Esophagus mucosa (tissue), 1 donor: ENCODE results near the gene SLITRK4. TPM values are rescaled to one million over a fixed set of nuclear protein-coding genes. Genes with fewer than 3 reads are reported as not detected.

Experiments used
- ATAC-seq: fragments of 200-7000 bp; cut with Tn5 transposase; one replicate; pipeline ENCODE4 v1.9.1; 2020
- total RNA-seq: library from RNA; stranded (reverse); gene quantifications from one replicate; pipeline ENCODE4 v1.2.4, GENCODE V29; 2023
- donor health status: DM: yes; HTN: yes; CAD: no.

SLITRK4 gene, protein sequence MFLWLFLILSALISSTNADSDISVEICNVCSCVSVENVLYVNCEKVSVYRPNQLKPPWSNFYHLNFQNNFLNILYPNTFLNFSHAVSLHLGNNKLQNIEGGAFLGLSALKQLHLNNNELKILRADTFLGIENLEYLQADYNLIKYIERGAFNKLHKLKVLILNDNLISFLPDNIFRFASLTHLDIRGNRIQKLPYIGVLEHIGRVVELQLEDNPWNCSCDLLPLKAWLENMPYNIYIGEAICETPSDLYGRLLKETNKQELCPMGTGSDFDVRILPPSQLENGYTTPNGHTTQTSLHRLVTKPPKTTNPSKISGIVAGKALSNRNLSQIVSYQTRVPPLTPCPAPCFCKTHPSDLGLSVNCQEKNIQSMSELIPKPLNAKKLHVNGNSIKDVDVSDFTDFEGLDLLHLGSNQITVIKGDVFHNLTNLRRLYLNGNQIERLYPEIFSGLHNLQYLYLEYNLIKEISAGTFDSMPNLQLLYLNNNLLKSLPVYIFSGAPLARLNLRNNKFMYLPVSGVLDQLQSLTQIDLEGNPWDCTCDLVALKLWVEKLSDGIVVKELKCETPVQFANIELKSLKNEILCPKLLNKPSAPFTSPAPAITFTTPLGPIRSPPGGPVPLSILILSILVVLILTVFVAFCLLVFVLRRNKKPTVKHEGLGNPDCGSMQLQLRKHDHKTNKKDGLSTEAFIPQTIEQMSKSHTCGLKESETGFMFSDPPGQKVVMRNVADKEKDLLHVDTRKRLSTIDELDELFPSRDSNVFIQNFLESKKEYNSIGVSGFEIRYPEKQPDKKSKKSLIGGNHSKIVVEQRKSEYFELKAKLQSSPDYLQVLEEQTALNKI
- 0.32 TPM for total RNA-seq

DNA sequence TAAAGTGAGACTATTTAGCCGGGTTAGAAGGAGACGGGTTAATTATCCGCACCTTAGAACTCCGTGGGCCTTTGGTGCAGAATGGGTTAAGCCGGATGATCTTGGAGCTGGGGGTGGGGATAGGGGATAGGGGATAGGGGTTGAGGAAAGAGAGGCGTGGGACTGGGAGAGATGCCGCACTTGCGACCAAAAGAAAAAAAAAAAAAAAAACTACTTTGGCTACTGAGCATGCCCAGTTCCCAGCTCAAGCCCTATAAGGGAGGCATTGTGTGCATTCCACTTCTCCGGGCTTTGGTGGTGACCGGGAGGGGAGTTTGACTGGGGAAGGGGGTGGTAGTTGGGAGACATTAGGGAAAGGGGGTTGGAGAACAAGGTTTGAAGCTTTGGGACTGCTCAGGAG, at the start of gene SLITRK4:
SLITRK4 (minus strand) TSS at position 187 of the 400 bp plus-strand sequence. CDS start 4,993 bp downstream, outside the sequence.
- no peak for ATAC-seq

DNA sequence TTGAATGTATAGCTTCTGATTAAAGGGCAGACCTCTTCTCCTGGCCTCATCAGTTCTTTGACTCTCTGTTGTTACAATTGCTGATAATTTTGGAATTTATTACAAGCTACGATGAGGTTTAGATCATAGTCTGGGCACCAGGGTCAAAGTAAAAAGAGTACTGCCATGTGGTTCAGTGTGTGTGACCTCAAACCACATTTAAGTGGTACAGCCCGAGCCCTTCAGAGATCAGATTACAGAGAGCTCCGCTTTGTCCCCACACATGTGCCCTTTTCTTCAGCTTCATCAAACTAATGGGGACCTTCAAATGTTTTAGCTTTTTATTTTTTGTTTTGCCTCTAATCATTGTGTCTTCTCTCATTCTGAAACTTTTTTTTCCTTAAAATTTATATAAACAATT, 47.6 kb upstream of the SLITRK4 start:
- no peak for ATAC-seq

DNA sequence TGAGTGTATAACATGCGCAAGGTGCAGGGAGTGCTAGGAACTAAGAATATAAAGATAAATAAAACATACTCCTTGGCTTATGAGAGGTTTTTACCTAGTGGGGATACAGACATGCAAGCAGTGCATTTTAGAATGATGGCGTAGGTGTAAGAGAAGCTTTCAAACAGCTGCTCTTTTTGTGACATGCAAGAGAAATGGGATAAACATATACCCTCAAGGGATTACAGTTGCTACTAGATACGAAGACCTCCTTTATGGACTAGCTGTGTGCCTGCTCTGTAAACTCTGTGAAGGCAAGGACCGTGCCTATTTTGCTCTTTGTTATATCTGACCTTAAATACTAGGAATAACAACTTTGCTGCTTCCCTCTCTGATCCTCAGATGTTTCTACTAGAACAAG, 39.0 kb upstream of the SLITRK4 start:
- ATAC-seq: no peak

DNA sequence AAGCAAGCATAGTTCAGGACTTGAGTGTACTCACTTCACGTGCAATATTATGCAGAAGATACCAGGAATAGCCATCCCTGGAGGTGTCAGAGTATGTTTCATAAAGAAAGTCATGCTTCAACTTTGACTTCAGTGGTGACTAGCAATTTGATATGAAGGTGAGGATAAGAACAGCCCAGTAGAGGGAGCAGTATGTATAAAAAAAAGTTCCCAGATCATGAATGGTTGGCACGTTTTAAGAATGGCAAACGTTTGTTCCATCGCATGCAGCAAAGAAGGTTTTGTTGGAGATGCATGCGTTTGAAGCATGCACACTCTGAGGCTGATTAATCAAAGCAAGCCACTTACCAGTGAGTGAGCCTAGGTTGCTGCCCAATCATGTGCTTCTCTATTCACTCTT, 33.5 kb upstream of the SLITRK4 start:
- ATAC-seq: no peak

DNA sequence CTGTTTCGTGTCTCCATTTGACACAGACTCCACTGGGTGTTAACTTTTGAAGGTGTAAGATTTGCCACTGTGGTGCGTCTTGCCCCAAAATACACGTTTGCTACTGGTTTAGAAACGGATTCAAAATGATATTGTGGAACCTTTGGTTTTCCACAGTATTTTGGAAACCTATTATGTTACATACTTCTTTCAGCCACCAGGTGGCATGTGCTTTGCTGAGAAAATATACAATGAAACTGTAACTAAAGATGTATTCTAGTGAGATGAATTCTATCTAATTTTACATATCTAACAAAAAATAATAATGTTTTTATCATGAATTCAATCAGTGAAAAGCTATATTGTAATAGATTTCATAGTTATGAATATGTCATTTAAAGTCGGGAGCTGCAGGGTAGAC, 28.4 kb upstream of the SLITRK4 start:
- no peak for ATAC-seq

DNA sequence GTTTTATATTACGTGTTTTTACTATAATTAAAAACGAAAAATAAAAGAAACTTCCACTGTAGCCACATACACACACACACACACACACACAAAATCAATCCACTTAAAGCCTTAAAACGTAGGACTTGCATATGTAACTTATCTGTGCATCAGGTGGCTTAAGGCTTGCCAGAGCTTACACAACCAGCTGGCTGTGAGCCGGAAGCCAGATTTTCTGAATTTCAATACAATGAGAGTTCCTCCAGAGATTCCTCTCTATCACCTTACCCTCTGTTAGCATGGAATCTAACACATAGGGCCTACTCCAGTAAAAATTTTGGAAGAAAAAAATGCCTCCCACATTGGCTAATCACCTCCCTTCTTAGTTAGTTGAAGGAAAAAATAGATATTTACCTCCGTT, 27.9 kb upstream of the SLITRK4 start:
- no peak for ATAC-seq

DNA sequence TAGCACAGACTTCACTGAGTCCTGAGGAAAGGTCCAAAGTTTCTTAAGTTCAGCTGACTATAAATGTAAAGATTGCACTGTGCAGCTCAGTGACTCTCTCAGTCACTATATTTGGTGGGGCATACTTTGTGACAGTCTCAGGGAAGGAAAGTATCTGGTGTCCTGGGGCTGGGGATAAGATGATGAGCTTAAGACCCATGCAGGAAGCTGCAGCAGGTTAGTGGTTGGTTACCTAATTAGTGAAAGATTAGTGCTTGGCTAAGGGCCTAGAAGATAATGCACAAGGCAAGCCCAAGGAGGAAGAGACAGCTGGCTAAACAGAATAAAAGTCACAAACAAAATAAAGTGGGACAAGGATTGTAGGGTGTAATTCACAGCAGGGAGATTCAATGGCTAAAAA, 25.4 kb upstream of the SLITRK4 start:
- no peak for ATAC-seq

DNA sequence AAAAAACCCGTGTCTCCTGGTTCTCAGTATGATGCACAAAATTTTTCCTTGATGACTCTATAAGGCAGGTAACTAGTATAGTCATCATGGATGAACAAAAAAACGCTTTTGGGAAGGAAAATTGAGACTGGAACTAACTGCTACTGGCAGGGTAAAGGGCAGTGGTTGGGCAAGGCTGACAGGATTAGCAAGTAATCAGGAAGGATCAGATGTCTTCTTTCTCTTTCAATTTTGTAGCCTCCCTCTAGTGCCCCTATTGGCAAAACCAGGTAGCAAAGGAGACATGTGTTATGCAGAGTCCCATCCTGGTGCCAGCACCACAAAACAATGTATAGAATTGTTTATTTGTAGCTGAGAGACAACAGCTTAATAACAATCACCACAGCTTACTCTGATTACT, 12.8 kb upstream of the SLITRK4 start:
- ATAC-seq: no peak

DNA sequence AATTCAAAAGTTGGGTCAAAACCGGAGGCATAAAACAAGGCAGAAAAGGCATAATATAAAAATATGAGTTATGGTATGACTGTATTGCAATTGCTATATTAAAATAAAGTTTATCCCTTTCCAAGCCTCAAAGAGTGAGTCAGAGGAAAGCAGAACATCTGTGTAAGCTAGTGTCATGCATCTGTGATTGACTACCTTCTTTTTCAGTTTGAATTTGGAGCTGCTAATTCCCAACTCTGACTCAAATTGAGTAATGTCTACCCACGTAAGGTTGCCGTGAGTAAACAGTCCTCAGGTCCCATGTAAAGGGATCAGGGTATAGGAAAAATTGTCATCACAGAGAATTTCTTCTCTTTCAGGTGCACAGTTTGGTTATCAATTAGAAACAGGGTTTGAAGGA, 6.5 kb upstream of the SLITRK4 start:
- no peak for ATAC-seq

DNA sequence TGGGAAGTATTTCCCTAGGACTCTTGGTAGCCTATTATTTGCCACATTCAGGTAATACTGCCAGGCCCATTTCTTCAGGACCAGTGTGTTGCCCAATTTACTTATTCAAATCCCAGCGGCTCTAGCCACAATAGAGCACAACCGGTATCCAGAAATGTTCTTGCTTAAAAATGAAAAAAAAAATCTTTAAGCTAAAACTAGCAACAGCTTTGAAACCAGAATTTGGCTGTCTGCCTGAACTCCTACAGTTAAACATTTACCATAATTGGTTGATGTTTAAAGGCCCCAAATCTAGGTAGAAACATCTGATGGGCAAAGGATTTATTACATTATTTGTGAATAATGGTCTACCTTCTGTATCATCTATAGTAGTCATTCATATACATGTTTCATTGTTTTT, 930 bp upstream of the SLITRK4 start:
- ATAC-seq: no peak

DNA sequence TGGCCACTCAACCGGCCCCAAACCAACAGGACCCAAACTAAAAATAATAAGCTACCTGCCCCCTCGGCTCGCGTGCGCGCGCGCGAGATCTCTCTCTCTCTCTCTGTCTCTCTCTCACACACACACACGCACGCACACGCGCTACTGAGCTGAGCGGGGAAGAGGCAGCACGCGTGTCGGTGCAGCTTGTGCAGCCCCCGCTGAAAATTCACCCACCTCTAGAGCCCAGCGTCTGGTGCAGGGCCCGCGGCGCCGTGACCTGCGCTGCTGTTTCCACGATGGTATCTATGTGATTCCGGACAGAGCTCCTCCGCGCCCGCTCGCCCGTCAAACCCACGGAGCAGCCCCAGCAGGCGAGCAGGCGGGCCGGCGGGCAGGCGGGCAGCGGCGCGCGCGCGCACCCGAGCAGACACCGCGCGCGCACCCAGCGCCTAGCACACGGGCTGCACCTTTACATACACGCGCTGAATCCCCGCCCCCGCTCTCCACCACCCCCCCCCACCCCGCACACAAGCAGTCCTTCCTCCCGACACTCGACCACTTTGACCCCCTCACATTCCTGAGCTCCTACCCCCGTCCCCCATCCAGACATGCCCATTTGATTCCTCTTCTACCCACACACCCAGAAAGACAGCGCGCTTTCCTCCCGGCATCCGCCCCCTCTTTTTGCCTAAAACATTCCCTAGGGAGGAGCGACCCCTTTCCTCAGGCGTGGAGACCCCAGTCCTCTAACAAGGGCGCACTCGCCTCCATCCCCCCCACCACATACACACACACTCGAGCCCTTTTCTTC, 1.0 kb downstream of the SLITRK4 start:
- no peak for ATAC-seq

DNA sequence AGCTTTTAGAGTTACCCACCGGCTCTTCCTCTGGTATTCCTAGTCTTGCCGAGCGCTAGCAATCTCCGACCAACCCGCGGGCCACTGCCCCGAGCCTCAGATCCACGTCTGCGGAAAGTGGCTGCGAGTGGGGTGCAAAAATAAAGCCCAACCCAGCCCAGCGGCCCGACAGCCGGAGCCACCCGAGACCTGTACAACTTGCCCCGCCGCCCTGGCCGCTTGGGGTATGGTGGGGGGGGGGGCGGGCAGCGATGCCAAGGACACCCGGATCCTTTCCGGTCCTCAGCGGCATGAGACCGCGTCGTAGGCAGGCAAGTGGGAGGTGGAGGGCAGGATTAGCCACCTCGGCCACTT, 1.6 kb downstream of the SLITRK4 start:
- ATAC-seq: no peak

DNA sequence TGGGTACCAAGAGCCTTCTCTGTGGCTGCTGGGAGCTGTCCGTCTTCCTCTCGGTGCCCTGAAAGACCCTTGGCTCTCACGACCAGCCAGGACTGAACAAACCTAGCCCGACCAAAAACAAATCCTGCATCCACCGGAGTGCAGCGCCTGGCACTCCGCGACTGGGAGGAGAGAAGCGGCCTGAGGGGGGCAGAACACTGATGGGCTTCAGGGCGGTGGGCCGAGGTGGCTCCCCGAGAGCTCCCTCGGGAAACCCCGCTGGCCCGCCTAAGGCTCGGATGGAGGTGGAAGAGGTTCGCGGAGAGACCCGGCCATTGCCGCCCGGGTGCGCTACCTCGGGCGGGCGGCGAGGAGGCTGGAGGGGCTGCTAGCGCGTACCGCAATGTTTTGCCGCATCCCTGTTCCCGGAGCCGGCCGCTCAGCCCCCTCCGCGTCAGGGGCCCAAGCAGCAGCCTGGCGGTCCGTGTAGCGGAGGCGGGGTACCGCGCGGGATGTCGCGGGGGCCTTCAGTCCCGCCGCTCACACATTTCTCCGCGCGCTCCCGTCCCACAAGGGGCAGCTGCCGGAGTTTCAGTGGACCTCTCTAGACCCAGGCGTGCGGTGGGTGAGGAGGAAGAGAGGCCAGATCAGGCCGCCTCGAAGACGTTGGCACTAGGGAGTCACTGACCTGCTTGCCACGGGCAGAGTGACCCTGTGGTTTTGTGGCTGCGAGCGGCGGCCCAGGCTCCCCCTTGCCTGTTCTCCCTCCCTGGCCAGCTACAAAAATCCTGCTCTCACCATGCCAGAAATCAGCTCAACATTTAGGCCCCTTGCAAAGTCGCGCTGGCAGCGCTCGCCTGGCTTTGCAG, 2.2 kb downstream of the SLITRK4 start:
- ATAC-seq: no peak

DNA sequence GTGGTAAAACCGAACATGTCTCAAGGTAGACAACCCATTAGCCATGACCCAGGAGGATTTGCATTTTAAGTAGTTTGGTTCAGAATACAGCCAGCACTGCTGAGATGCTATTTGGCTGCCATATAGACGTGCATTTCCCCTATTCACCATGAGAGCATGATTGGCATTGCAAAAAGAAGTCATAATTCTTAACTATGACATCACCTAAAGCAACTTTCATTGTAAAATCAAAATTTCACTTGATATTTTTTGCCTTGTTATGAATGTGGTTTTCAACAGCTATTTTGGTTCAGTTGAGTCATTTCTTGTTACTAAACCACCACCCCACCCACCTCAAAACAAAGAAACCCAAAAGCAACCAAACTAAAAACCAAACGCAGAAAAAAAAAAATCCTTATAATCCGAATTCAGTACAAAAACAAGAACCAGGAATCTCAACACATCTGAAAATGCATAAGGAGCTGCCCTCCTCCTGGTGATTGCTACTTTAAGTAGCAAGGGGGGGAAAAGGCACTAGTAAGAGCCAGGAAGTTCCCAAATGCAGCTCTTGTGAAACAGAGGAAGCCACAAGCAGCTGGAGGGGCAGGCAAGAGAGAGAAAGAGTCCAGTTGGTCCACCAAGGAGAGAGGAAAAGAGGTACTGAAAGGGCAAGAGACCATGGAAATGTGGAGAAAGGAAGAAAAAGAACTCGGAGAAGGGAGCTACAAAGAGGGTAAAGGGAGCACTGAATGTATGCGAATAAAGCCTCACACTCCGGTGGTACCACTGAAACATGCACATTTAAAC, 3.1 kb downstream of the SLITRK4 start:
- ATAC-seq: no peak

DNA sequence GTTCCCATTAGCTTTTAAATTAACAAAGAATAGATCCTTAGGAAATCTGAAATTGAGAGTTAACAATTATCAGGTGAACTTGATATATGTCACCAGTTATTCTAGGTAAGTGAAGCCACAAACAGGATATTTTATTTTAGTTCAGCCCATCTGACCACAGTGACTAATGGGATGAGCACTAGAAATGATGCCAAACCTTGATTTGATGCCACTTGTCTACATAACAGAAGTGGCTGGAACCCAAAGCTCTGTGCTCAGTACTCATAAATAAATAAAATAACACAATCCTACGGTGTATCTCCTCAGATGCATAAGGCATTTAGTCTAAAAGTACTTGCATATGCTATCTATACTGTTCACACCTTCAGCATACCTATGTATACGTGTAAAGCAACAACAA, 12.2 kb downstream of the SLITRK4 start:
- no peak for ATAC-seq

DNA sequence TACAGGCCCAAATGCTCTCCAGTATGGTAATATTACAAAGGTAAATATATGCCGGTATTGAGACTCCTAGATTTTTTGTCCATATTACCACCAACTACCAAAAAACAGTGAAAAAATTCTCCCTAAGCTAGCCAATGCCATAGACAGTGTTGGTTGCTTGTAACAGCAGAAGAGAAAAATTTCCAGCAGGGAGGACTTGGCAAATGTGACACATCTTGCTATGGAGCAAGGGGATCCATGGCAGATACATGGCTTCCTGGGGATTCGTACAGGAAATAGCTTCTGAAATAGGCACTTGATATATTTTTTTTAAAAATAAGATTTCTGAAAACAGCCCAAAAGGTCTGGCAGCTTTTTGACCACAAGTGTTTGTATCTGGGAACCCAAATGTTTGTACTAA, 14.6 kb downstream of the SLITRK4 start:
- no peak for ATAC-seq

DNA sequence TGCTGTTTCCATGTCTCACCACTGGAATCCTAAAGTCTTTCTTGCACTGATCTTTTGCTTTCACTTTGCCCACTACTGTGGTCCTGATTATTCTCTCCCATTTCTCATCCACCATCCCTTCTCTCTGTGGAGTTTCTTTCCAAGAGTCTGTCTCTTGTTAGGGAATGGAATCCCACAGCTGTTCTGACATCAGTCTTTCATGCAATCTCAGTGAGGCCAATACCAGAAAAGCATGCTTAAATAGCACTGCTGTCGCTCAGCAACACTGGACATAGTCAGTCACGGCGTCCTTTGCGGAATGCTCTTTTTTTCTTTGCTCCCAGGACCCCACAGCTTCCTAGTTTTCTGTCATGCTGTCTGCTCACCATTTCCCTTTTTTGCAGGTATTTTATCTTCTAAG, 20.1 kb downstream of the SLITRK4 start:
- no peak for ATAC-seq

DNA sequence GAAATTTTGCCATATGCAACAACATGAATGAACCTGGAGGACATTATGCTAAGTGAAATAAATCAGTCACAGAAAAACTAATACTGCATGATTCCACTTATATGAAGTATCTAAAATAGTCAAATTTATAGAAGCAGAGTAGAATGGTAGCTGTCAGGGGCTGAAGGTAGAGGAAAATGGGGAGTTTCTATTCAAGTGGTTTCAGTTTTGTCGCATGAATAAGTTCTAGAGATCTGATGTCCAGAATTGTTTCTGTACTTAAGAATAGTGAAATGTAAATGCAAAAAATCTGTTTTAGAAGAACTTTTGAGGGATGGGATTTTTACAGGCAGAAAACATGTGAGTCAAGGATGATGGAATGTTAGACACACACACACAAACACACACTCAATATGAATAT, 34.1 kb downstream of the SLITRK4 start:
- ATAC-seq: no peak

DNA sequence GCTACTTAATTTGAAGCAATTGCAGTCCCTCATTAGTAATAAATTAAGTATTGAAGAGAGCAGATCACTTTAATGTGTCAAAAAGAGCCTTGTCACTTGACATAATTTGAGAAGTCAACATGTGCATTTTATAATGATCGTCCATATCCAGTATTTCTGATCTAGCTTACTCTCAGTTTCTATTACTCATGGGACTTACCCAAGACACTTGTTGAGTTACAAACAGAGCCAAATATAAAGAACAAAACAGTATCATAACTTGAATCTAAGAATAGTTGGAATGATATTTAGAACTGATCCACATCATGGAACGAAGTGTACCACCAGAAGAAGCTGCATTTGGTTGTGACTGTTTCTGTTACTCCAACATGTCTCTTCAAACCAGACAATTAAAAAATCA, 54.7 kb downstream of the SLITRK4 start:
- no peak for ATAC-seq

DNA sequence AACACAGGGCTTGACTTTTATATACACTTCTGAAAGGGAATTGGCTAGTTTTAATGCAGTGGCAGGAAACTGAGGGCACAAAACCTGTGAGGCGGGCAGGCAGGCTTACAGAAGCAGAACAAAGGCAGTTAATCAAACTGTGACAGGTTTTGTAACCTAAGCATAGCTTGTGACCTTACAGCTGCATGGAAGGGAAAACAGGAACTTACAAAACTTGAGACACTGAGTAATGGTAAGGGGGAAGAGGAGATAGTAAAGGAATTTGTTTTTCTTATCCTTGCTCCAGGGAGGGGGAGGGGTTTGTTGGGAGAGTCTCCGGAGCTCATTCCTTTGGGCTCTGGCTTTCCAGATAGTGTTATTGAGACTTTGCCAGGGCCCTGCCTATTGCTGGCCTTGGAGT, 55.6 kb downstream of the SLITRK4 start:
- no peak for ATAC-seq
